KOPT-K1 (cell line): ENCODE results near the gene PIK3C2B.
A peak's percentile ranks its signal among the peaks of the same experiment; 100 is the strongest.

Source experiments
- H3K27ac ChIP-seq: fragments of 200-600 bp; sonication (generic); 2 replicates; pipeline ENCODE4 v1.5.1; 2016; ENCODE audit warnings: antibody characterized with exemption, mild to moderate bottlenecking, low read depth, low read length; ENCODE audit not compliant: poor library complexity, severe bottlenecking
- H3K36me3 ChIP-seq: fragments of 200-600 bp; sonication (generic); 2 replicates; pipeline ENCODE4 v1.5.1; 2017; ENCODE audit warnings: antibody characterized with exemption, mild to moderate bottlenecking, low read length, moderate library complexity; ENCODE audit not compliant: insufficient read depth
- H3K9me3 ChIP-seq: fragments of 200-600 bp; sonication (generic); 2 replicates; pipeline ENCODE4 v1.5.1; 2017; ENCODE audit warnings: antibody characterized with exemption, low read length, mild to moderate bottlenecking; ENCODE audit not compliant: insufficient read depth, poor library complexity, severe bottlenecking

PIK3C2B gene

GRCh38 chr1:204475656-204476432, 18.8 kb downstream of the PIK3C2B start:
- no peaks in the 10 kb centered on the region for H3K9me3 ChIP-seq
- H3K27ac ChIP-seq, result no peak overlapping the region
- no peaks in the 10 kb centered on the region for H3K36me3 ChIP-seq

GRCh38 chr1:204473400-204473965, 21.1 kb downstream of the PIK3C2B start:
- Histone ChIP-seq H3K9me3 (no peaks in the 10 kb centered on the region), H3K36me3 (peaks cover 12% of the 10 kb centered on the region; the same call in 1 of the 2 replicates), H3K27ac (no peak overlapping the region)

GRCh38 chr1:204472660-204473059, 21.9 kb downstream of the PIK3C2B start:
- peaks cover 18% of the 10 kb centered on the region; the same call in 1 of the 2 replicates for H3K36me3 ChIP-seq
- H3K27ac ChIP-seq, result no peak overlapping the region
- no peaks in the 10 kb centered on the region for H3K9me3 ChIP-seq

GRCh38 chr1:204471687-204472086, 22.9 kb downstream of the PIK3C2B start:
- no peaks in the 10 kb centered on the region for H3K9me3 ChIP-seq
- H3K27ac ChIP-seq, result no peak overlapping the region
- peaks cover 18% of the 10 kb centered on the region; the same call in 1 of the 2 replicates for H3K36me3 ChIP-seq

- peaks cover 23% of the 10 kb centered on the region; the same call in 1 of the 2 replicates for H3K36me3 ChIP-seq
- H3K27ac ChIP-seq, result no peak overlapping the region
- H3K9me3 ChIP-seq, result no peaks in the 10 kb centered on the region
Measured at GRCh38 chr1:204469304-204469703, 25.3 kb downstream of the PIK3C2B start.

- no peaks in the 10 kb centered on the region for H3K9me3 ChIP-seq
- H3K36me3 ChIP-seq, result peaks cover 27% of the 10 kb centered on the region; the same call in 1 of the 2 replicates
- no peak overlapping the region for H3K27ac ChIP-seq
Measured at GRCh38 chr1:204468766-204469302, 25.8 kb downstream of the PIK3C2B start.

DNA sequence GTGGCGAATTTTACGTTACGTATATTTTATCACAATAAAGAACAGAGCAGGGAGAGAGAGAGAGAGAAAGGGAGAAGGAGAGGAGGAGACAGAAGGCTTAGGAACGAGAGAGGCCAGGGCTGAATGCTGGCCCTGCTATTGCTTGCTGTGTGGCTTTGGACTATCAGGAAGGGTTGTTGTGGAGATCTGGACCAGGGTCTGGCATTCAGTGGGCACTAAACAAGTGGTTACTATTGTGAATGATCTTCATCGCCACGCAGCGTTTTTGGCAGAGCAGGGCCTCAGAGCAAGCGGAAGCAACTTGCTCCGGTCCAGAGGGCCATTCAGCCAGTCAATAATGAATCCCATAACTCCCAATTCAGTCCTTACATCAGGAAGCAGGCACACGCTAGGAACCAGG, 26.4 kb downstream of the PIK3C2B start:
- Histone ChIP-seq H3K27ac (no peak overlapping the region), H3K9me3 (no peaks in the 10 kb centered on the region), H3K36me3 (peaks cover 30% of the 10 kb centered on the region; the same call in 1 of the 2 replicates)

DNA sequence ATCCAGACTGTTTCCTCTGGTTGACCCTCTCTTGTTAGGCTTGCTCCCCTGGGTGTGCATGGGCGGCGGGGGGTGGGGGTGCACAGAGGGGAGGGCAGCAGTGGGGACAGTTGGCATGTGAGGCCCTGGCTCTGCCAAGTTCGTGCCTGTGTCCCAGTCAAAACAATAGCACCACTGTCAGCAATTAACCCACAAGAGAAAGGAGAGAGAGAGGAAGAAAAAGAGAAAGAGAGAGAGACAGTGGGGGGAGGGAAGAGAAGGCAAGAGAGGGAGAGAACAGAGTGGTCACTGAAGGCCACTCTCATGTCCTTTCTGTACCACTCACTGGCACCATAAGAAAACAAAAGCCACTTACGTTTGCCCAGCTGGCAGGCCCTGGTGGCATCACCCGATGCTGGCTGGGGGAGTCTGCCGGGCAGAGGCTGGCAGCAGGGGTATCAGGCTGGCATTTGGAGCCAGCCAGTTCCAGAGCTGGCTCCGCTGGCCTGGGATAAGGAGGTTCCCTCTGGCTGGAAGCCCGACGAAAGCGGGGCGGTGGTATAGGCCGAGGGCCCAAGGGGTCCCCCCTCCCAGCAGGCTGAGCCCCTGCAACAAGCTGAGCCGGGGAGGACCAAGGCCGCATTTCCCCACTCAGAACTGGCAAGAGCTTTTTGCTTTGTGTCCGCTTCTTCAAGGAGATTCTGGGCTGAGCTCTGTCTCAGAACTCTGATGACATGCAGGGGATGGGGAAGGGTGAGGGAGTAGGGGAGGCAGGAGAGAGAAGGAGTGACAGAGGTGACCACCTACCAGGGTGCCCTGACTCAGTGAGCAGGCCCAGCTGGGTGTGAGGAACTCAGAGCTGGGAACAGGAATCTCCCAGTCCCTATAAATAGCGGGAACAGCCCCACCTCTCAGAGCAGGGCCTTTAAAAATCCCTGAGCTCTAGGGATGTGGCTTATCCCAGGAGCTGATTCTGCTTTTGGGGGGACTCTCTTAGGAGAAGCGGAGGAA, 27.9 kb downstream of the PIK3C2B start:
- Histone ChIP-seq H3K9me3 (no peaks in the 10 kb centered on the region), H3K36me3 (peaks cover 30% of the 10 kb centered on the region; the same call in 1 of the 2 replicates), H3K27ac (peak overlapping the region; percentile 38)

GRCh38 chr1:204465546-204466415, 28.8 kb downstream of the PIK3C2B start:
- Histone ChIP-seq H3K27ac (peak overlapping the region; percentile 38), H3K9me3 (no peaks in the 10 kb centered on the region), H3K36me3 (peaks cover 30% of the 10 kb centered on the region; the same call in 1 of the 2 replicates)

DNA sequence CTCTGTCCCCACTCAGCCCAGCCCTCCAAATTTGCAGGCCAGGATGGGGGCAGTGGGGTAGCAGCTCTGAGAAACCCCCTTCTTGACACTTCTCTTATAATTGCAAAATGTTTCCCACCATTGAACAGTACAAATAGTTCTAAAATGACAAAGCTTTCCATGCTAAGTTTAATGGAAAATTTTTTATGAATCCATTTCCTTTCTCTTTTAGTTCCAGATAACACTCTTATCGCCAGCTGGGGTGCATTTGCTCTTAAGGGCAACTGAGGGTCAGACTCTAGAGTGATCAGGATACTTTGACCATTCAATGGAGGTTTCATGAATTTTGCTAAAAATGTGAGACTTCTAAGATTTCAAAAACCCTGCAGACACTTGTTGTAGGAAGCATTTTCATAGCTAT, 29.9 kb downstream of the PIK3C2B start:
- peak overlapping the region; percentile 28 for H3K27ac ChIP-seq
- peaks cover 39% of the 10 kb centered on the region; the same call in 1 of the 2 replicates for H3K36me3 ChIP-seq
- H3K9me3 ChIP-seq, result no peaks in the 10 kb centered on the region

DNA sequence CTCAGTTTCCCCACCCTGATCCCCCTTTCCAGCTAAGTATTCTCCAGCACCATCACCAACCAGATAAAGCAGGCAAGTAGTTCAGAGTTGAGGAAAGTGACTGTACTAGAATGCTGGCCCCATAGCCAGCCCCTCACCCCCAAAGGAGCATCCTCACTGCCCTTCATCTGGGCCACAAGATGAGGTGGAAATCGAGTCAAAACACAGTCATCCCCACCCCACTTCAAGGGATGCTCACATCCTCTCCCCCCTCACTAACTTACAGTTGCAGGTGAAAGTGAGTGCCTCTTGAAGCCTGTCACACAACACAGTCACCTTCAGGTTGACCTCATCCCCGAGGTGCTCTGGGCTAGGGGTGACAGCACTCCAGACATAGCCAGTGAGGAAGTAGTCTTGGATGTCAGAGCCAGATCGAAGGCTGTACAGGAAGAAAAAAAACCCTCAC, 30.4 kb downstream of the PIK3C2B start:
- H3K36me3 ChIP-seq, result peaks cover 39% of the 10 kb centered on the region; the same call in 1 of the 2 replicates
- peak overlapping the region; percentile 28 for H3K27ac ChIP-seq
- H3K9me3 ChIP-seq, result no peaks in the 10 kb centered on the region

GRCh38 chr1:204463125-204464060, 31.2 kb downstream of the PIK3C2B start:
- H3K9me3 ChIP-seq, result no peaks in the 10 kb centered on the region
- H3K27ac ChIP-seq, result peak overlapping the region; percentile 31
- H3K36me3 ChIP-seq, result peaks cover 37% of the 10 kb centered on the region; the same call in 1 of the 2 replicates

DNA sequence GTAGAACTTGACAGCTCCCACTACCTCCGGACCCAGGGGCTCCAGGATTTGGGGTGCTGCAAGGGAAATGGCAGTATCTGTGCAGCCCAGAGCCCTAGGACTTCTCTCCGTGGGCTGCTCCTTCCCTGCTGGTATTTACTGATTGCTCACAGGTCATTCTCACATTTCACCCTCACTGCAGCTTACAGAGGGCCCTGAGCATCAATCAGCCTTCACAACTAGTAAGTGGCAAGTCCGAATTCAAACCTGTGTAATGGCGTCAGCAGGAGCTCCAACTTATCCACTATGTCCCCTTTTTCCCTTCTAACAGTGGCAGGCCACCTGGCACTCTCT, 32.4 kb downstream of the PIK3C2B start:
- Histone ChIP-seq H3K9me3 (no peaks in the 10 kb centered on the region), H3K36me3 (peaks cover 35% of the 10 kb centered on the region; the same call in 1 of the 2 replicates), H3K27ac (peak overlapping the region; percentile 86)
